TTC549 (cell line): ENCODE results near the gene ZNF813.

ENCODE experiments used
- FAIRE-seq: peaks from 2 replicates; lab custom pipeline; 2012; peaks lifted over from hg19 to GRCh38; lab: Jason Lieb, UNC

Gene ZNF813

GRCh38 chr19:53521373-53522202 lies 54.1 kb downstream of the ZNF813 start:
- FAIRE-seq: no peak

- no peak for FAIRE-seq
Measured at GRCh38 chr19:53525922-53526321, 58.4 kb downstream of the ZNF813 start.

GRCh38 chr19:53530622-53531021 lies 63.1 kb downstream of the ZNF813 start:
- no peak for FAIRE-seq

GRCh38 chr19:53531457-53531856 lies 63.9 kb downstream of the ZNF813 start:
- no peak for FAIRE-seq

- no peak for FAIRE-seq
Measured at GRCh38 chr19:53532362-53532761, 64.8 kb downstream of the ZNF813 start.

GRCh38 chr19:53536225-53536548 lies 68.7 kb downstream of the ZNF813 start:
- no peak for FAIRE-seq

GRCh38 chr19:53537121-53537520 lies 69.6 kb downstream of the ZNF813 start:
- FAIRE-seq: no peak

- no peak for FAIRE-seq
Measured at GRCh38 chr19:53537521-53538377, 70.2 kb downstream of the ZNF813 start, which contains the start of gene ZNF331. Gene ZNF331 (plus strand): TSS chr19:53538145. CDS start chr19:53569377, 31,232 bp downstream.

- FAIRE-seq: no peak
Measured at GRCh38 chr19:53538378-53539109, 71.0 kb downstream of the ZNF813 start.

- FAIRE-seq: no peak
Measured at GRCh38 chr19:53540091-53540490, 72.6 kb downstream of the ZNF813 start.

- FAIRE-seq: no peak
Measured at GRCh38 chr19:53541971-53542370, 74.4 kb downstream of the ZNF813 start.

GRCh38 chr19:53545271-53546065 lies 77.9 kb downstream of the ZNF813 start:
- FAIRE-seq: no peak
